WTC11 (cell line): ENCODE data around the gene BCLAF1. TPM values are rescaled to one million over a fixed set of nuclear protein-coding genes. Genes with fewer than 3 reads are reported as not detected.

ENCODE experiments used
- ATAC-seq: fragments of 200-7000 bp; cut with Tn5 transposase; 2 replicates; pipeline ENCODE4 v1.10.0; 2021; ENCODE audit warnings: mild to moderate bottlenecking, moderate library complexity
- CTCF ChIA-PET: fragments of 300-600 bp; sonication (Branson Sonifier 250); formaldehyde crosslinking; loops from one replicate; lab custom pipeline; 2021; ENCODE audit warnings: antibody characterized with exemption; lab: Charles Lee
- POLR2A ChIA-PET: fragments of 350-600 bp; sonication (Branson Sonifier 250); formaldehyde crosslinking; loops from one replicate; lab custom pipeline; 2021; ENCODE audit warnings: antibody characterized with exemption; lab: Charles Lee
- DNase-seq: peaks from one replicate; pipeline ENCODE4 v3.0.0; 2021; ENCODE audit warnings: low spot score
- H3K27ac Mint-ChIP-seq: 2 replicates; pipeline ENCODE4 v1.8.0; 2021; ENCODE audit warnings: mixed read lengths
- H3K27me3 Mint-ChIP-seq: 2 replicates; pipeline ENCODE4 v1.8.0; 2021; ENCODE audit warnings: low read depth, mild to moderate bottlenecking, moderate library complexity, mixed read lengths
- H3K36me3 Mint-ChIP-seq: 2 replicates; pipeline ENCODE4 v1.8.0; 2021; ENCODE audit warnings: mixed read lengths
- H3K4me1 Mint-ChIP-seq: 2 replicates; pipeline ENCODE4 v1.8.0; 2022; ENCODE audit warnings: mixed read lengths
- H3K4me3 Mint-ChIP-seq: 2 replicates; pipeline ENCODE4 v1.8.0; 2021; ENCODE audit warnings: mild to moderate bottlenecking, moderate library complexity, mixed read lengths
- H3K9me3 Mint-ChIP-seq: 2 replicates; pipeline ENCODE4 v1.8.0; 2021; ENCODE audit warnings: mixed read lengths
- CREB1 ChIP-seq: sonication (generic); formaldehyde crosslinking; IDR thresholded peaks from 2 replicates; pipeline ENCODE4 v1.8.0; 2023; ENCODE audit warnings: mild to moderate bottlenecking, missing genetic modification reagents
- CREM ChIP-seq: sonication (generic); formaldehyde crosslinking; IDR thresholded peaks from 2 replicates; pipeline ENCODE4 v1.8.1; 2022; ENCODE audit warnings: mild to moderate bottlenecking, missing genetic modification reagents, moderate library complexity
- EMX1 ChIP-seq: fragments of 250-450 bp; sonication (Bioruptor Pico); IDR thresholded peaks from 2 replicates; pipeline ENCODE4 v1.8.0; 2021; ENCODE audit warnings: mild to moderate bottlenecking
- FOXK1 ChIP-seq: sonication (generic); formaldehyde crosslinking; IDR thresholded peaks from 2 replicates; pipeline ENCODE4 v1.8.0; 2022; ENCODE audit warnings: mild to moderate bottlenecking, moderate library complexity, missing genetic modification reagents
- JAZF1 ChIP-seq: fragments of 250-450 bp; sonication (Bioruptor Pico); IDR thresholded peaks from 2 replicates; pipeline ENCODE4 v1.9.0; 2021; ENCODE audit warnings: moderate library complexity, mild to moderate bottlenecking, inconsistent platforms
- NFYB ChIP-seq: sonication (generic); formaldehyde crosslinking; conservative IDR thresholded peaks from 2 replicates; pipeline ENCODE4 v1.8.0; 2022; ENCODE audit warnings: low read depth, missing genetic modification reagents
- RELA ChIP-seq: sonication (generic); formaldehyde crosslinking; IDR thresholded peaks from 2 replicates; pipeline ENCODE4 v1.8.1; 2022; ENCODE audit warnings: missing genetic modification reagents, mild to moderate bottlenecking, borderline replicate concordance
- SMAD3 ChIP-seq: sonication (generic); formaldehyde crosslinking; IDR thresholded peaks from 2 replicates; pipeline ENCODE4 v1.8.0; 2022; ENCODE audit warnings: missing genetic modification reagents, mild to moderate bottlenecking, borderline replicate concordance
- SMAD4 ChIP-seq: sonication (generic); formaldehyde crosslinking; IDR thresholded peaks from 2 replicates; pipeline ENCODE4 v1.8.0; 2022; ENCODE audit warnings: mild to moderate bottlenecking, missing genetic modification reagents
- total RNA-seq: library from RNA; stranded (reverse); gene quantifications from 3 replicates; pipeline ENCODE4 v1.2.3, GENCODE V29; 2021
- TF ChIP-seq, protein P1 (sequence below): sonication (generic); formaldehyde crosslinking; IDR thresholded peaks from 2 replicates; pipeline ENCODE4 v1.8.1; 2022; ENCODE audit warnings: missing genetic modification reagents, borderline replicate concordance
- TF ChIP-seq, protein P2 (sequence below): fragments of 200-600 bp; IDR thresholded peaks from 2 replicates; pipeline ENCODE4 v1.8.0; 2022; ENCODE audit warnings: antibody characterized with exemption
- TF ChIP-seq, protein P3 (sequence below): sonication (generic); formaldehyde crosslinking; IDR thresholded peaks from 2 replicates; pipeline ENCODE4 v1.8.1; 2023; ENCODE audit warnings: mild to moderate bottlenecking, missing genetic modification reagents, borderline replicate concordance

Gene BCLAF1
- total RNA-seq, 1 experiment from 2014 or later, result 184 TPM

DNA sequence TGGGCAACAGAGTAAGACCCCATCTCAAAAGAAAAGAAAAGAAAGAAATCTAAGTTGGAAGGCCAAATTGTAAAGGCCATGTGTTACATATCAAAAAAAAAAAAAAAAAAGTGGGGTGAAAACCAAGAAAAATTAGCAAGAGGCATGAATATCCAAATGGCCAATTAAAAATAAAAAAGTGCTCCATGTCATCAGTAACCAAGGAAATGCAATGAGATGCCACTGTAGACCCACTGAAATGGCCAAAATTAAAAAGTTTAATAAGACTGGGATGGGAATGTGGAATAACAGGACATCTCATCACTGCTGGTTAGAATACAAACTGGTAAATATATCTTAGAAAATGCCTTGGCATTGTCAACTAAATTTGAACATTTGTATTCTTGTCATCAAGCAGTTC, 30.1 kb upstream of the BCLAF1 start:
- DNase-seq (no peak), ATAC-seq (no peak)
- Mint-ChIP-seq H3K36me3 (no peaks in the 10 kb centered on the region), H3K4me3 (no peak overlapping the region), H3K27me3 (no peaks in the 10 kb centered on the region), H3K4me1 (no peaks in the 10 kb centered on the region), H3K9me3 (no peaks in the 10 kb centered on the region), H3K27ac (no peak overlapping the region)
- TF ChIP-seq EMX1 (CRISPR knock-in tag), result no peak
- CTCF ChIA-PET, result no interaction called here
- POLR2A ChIA-PET, result no interaction called here

DNA sequence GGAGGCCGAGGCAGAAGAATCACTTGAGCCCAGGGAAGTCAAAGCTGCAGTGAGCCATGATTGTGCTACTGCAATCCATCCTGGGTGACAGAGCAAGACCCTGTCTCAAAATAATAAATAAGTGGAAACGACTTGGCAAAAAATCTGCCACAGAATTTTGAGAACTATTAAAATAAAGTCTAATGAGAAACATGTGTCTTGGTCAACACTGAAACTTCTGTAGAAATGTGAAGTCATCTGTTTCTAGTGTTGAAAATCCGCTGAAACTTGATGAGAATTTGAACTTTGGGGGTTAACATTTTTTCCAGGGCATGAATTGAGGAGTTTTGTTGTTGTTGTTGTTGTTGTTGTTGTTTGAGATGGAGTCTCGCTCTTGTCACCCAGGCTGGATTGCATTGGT, 29.0 kb upstream of the BCLAF1 start:
- no peak overlapping the region for H3K27ac Mint-ChIP-seq
- H3K4me3 Mint-ChIP-seq, result no peak overlapping the region
- POLR2A ChIA-PET, result no interaction called here
- CTCF ChIA-PET, result interaction anchor here (2.0 to 2.8 kb wide), 4 partner anchors 14 to 232 kb away, joined by 5 to 12 read pairs (median 9); partner anchors contain the start of gene MAP7
- no peaks in the 10 kb centered on the region for H3K4me1 Mint-ChIP-seq
- H3K27me3 Mint-ChIP-seq, result no peaks in the 10 kb centered on the region
- DNase-seq, result no peak
- no peaks in the 10 kb centered on the region for H3K36me3 Mint-ChIP-seq
- no peak for TF ChIP-seq RELA (CRISPR knock-in tag)
- TF ChIP-seq JAZF1 (CRISPR knock-in tag), result no peak
- no peak for TF ChIP-seq CREM (CRISPR knock-in tag)
- no peak for TF ChIP-seq FOXK1 (CRISPR knock-in tag)
- TF ChIP-seq CREB1 (CRISPR knock-in tag), result no peak
- TF ChIP-seq, protein P1, sequence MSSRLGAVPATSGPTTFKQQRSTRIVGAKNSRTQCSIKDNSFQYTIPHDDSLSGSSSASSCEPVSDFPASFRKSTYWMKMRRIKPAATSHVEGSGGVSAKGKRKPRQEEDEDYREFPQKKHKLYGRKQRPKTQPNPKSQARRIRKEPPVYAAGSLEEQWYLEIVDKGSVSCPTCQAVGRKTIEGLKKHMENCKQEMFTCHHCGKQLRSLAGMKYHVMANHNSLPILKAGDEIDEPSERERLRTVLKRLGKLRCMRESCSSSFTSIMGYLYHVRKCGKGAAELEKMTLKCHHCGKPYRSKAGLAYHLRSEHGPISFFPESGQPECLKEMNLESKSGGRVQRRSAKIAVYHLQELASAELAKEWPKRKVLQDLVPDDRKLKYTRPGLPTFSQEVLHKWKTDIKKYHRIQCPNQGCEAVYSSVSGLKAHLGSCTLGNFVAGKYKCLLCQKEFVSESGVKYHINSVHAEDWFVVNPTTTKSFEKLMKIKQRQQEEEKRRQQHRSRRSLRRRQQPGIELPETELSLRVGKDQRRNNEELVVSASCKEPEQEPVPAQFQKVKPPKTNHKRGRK (CRISPR knock-in tag), result no peak
- TF ChIP-seq, all 79 proteins: peak for 0
- ATAC-seq, result no peak
- no peaks in the 10 kb centered on the region for H3K9me3 Mint-ChIP-seq

DNA sequence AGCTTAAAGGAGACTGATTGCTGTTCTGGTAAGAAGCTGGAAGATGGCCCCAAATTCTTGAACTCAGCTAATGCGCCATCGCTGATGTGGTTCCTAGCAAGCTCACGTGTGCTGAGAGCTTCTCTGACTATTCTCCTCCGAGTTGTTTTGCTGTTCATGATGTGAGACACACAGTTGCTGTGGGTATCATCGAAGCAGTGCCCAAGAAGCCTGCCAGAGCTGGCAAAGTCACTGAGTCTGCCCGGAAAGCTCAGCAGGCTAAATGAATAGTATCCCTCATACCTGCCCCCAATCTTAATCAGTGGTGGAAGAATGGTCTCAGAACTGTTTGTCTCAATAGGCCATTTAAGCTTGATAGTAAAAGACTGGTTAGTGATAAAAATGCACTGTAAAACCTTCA, 28.3 kb upstream of the BCLAF1 start:
- CTCF ChIA-PET, result interaction anchor here (0.6 to 2.8 kb wide), 9 partner anchors 12 to 232 kb away, joined by 3 to 12 read pairs (median 5); partner anchors contain the start of gene MAP7
- Mint-ChIP-seq H3K36me3 (no peaks in the 10 kb centered on the region), H3K9me3 (no peaks in the 10 kb centered on the region), H3K4me3 (no peak overlapping the region), H3K27me3 (no peaks in the 10 kb centered on the region; the same call in 1 of the 2 replicates)
- no peak for ATAC-seq
- TF ChIP-seq CREM (CRISPR knock-in tag) (no peak), SMAD4 (no peak), SMAD3 (no peak), NFYB (CRISPR knock-in tag) (no peak)
- TF ChIP-seq, all 79 proteins: peak for 0
- Mint-ChIP-seq H3K4me1 (no peaks in the 10 kb centered on the region), H3K27ac (0 out of 2 replicates have a peak overlapping the region, but pooled peaks have one; percentile 38)
- POLR2A ChIA-PET, result no interaction called here
- DNase-seq, result no peak

DNA sequence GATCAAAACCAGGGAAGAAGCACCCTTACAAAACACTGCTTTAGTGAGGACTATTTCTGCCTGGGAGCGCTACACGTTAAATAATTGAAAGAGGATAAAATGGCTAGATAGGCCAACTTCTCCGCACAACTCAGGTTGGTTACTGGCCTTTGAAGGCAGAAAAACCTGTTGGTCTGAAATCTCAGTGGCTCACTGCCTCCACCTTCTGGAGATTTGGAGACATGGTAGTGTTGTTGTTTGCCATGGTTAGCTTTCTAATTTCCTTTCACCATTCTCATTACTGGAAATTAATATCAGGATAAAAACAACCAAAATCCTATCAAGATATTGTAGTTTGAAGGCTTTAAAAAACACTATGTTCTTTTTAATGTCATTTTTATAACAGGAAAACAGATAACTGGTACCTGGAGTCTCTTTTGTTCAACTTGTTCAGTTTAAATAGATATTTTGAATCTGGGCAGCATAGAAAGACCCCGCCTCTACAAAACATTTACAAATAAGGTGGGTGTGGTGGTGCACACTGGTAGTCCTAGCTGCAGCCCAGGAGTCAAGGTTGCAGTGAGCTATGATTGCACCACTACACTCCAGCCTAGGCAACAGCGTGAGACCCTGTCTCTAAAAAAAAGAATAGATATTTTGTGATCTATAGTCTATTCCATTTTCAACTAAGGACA, 27.5 kb upstream of the BCLAF1 start:
- Mint-ChIP-seq H3K9me3 (no peaks in the 10 kb centered on the region), H3K36me3 (no peaks in the 10 kb centered on the region), H3K27me3 (no peaks in the 10 kb centered on the region; the same call in 1 of the 2 replicates), H3K4me3 (no peak overlapping the region)
- CTCF ChIA-PET, result interaction anchor here (0.6 to 2.8 kb wide), 18 partner anchors 9 to 238 kb away, joined by 3 to 12 read pairs (median 4); partner anchors contain the start of genes BCLAF1 and MAP7
- ATAC-seq, result peak; percentile 97
- TF ChIP-seq, protein P2, sequence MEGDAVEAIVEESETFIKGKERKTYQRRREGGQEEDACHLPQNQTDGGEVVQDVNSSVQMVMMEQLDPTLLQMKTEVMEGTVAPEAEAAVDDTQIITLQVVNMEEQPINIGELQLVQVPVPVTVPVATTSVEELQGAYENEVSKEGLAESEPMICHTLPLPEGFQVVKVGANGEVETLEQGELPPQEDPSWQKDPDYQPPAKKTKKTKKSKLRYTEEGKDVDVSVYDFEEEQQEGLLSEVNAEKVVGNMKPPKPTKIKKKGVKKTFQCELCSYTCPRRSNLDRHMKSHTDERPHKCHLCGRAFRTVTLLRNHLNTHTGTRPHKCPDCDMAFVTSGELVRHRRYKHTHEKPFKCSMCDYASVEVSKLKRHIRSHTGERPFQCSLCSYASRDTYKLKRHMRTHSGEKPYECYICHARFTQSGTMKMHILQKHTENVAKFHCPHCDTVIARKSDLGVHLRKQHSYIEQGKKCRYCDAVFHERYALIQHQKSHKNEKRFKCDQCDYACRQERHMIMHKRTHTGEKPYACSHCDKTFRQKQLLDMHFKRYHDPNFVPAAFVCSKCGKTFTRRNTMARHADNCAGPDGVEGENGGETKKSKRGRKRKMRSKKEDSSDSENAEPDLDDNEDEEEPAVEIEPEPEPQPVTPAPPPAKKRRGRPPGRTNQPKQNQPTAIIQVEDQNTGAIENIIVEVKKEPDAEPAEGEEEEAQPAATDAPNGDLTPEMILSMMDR, result peak; percentile 40
- TF ChIP-seq, protein P3, sequence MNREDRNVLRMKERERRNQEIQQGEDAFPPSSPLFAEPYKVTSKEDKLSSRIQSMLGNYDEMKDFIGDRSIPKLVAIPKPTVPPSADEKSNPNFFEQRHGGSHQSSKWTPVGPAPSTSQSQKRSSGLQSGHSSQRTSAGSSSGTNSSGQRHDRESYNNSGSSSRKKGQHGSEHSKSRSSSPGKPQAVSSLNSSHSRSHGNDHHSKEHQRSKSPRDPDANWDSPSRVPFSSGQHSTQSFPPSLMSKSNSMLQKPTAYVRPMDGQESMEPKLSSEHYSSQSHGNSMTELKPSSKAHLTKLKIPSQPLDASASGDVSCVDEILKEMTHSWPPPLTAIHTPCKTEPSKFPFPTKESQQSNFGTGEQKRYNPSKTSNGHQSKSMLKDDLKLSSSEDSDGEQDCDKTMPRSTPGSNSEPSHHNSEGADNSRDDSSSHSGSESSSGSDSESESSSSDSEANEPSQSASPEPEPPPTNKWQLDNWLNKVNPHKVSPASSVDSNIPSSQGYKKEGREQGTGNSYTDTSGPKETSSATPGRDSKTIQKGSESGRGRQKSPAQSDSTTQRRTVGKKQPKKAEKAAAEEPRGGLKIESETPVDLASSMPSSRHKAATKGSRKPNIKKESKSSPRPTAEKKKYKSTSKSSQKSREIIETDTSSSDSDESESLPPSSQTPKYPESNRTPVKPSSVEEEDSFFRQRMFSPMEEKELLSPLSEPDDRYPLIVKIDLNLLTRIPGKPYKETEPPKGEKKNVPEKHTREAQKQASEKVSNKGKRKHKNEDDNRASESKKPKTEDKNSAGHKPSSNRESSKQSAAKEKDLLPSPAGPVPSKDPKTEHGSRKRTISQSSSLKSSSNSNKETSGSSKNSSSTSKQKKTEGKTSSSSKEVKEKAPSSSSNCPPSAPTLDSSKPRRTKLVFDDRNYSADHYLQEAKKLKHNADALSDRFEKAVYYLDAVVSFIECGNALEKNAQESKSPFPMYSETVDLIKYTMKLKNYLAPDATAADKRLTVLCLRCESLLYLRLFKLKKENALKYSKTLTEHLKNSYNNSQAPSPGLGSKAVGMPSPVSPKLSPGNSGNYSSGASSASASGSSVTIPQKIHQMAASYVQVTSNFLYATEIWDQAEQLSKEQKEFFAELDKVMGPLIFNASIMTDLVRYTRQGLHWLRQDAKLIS (CRISPR knock-in tag), result no peak
- TF ChIP-seq, all 79 proteins: peak for 1
- H3K4me1 Mint-ChIP-seq, result no peaks in the 10 kb centered on the region
- DNase-seq, result peak; percentile 60
- POLR2A ChIA-PET, result no interaction called here
- no peak overlapping the region for H3K27ac Mint-ChIP-seq
